HepG2 (cell line): ENCODE results near the gene MYO1B. TPM values are rescaled to one million over a fixed set of nuclear protein-coding genes. Genes with fewer than 3 reads are reported as not detected.

Experiments
- ATAC-seq: fragments of 200-7000 bp; cut with Tn5 transposase; 3 replicates; pipeline ENCODE4 v1.9.1; 2020; ENCODE audit warnings: mild to moderate bottlenecking, moderate library complexity
- BruUV-seq: library from RNA; stranded (reverse); fragments of 400-500 nt; replicated peaks from 2 replicates; lab custom pipeline; 2021; lab: Mats Ljungman, UMichigan
- CTCF ChIA-PET: fragments of 300-600 bp; formaldehyde crosslinking; extraction: SDS; loops from one replicate; lab custom pipeline; 2021; ENCODE audit warnings: low total read pairs, inconsistent platforms, low intra/inter-chr PET ratio; lab: Yijun Ruan, JAX
- POLR2A ChIA-PET: fragments of 350-600 bp; sonication (Branson Sonifier 250); formaldehyde crosslinking; loops from one replicate; lab custom pipeline; 2020; ENCODE audit warnings: antibody characterized with exemption, inconsistent platforms; lab: Yijun Ruan, JAX
- DNase-seq: peaks from one replicate; pipeline ENCODE4 v3.0.0-alpha.2; 2015; ENCODE audit warnings: low spot score
- FAIRE-seq: peaks from 3 replicates; lab custom pipeline; 2011; peaks lifted over from hg19 to GRCh38; lab: Jason Lieb, UNC
- H2AFZ ChIP-seq: one replicate; pipeline ENCODE4 v1.6.1; 2011; ENCODE audit warnings: low read length, inconsistent platforms
- H3K27ac ChIP-seq: fragments of 300-600 bp; 3 replicates; pipeline ENCODE4 v1.8.0; 2011; ENCODE audit warnings: mixed run types, mild to moderate bottlenecking, mixed read lengths, low read length, inconsistent platforms; ENCODE audit not compliant: insufficient read depth; ENCODE audit errors: extremely low read length
- H3K27me3 ChIP-seq, 2 experiments: fragments of 200-600 bp in 1 of 2; 2 replicates in 1 of 2; 3 replicates in 1 of 2; pipeline versions ENCODE4 v1.6.0 to v1.8.0; 2011; ENCODE audit warnings: low read length in 2 of 2, mild to moderate bottlenecking in 2 of 2, moderate library complexity in 2 of 2, inconsistent platforms in 1 of 2; ENCODE audit not compliant: insufficient read depth in 2 of 2, control insufficient read depth in 1 of 2
- H3K36me3 ChIP-seq, 2 experiments: fragments of 200-600 bp in 1 of 2; replicated peaks in 1 of 2; 2 replicates in 1 of 2; 3 replicates in 1 of 2; pipeline versions ENCODE4 v1.5.1 to v1.8.0; 2011; ENCODE audit warnings: low read length in 2 of 2, inconsistent platforms in 1 of 2; ENCODE audit not compliant: insufficient read depth in 2 of 2, control insufficient read depth in 1 of 2
- H3K4me1 ChIP-seq: 2 replicates; pipeline ENCODE4 v1.5.1; 2012; ENCODE audit warnings: low read length, inconsistent platforms; ENCODE audit not compliant: insufficient read depth
- H3K4me2 ChIP-seq: 2 replicates; pipeline ENCODE4 v1.6.0; 2011; ENCODE audit warnings: low read depth, low read length, inconsistent platforms
- H3K4me3 ChIP-seq, 3 experiments: fragments of 200-600 bp in 1 of 3; sonication (generic), shearing (Covaris generic) in 1 of 3; replicated peaks in 1 of 3; 2 replicates each; pipeline ENCODE4 v1.5.1; 2011 to 2016; ENCODE audit warnings: low read length in 3 of 3, inconsistent platforms in 2 of 3, low read depth in 2 of 3, mild to moderate bottlenecking in 2 of 3, control low read depth in 1 of 3, mixed read lengths in 1 of 3; ENCODE audit not compliant: insufficient read depth in 1 of 3
- H3K79me2 ChIP-seq: one replicate; pipeline ENCODE4 v1.6.1; 2011; ENCODE audit warnings: low read length, inconsistent platforms; ENCODE audit not compliant: insufficient read depth
- H3K9ac ChIP-seq: 2 replicates; pipeline ENCODE4 v1.6.0; 2011; ENCODE audit warnings: mild to moderate bottlenecking, low read depth, low read length, inconsistent platforms; ENCODE audit not compliant: insufficient read depth
- H3K9me3 ChIP-seq: 2 replicates; pipeline ENCODE4 v1.5.1; 2012; ENCODE audit warnings: mild to moderate bottlenecking, low read length
- H4K20me1 ChIP-seq: 2 replicates; pipeline ENCODE4 v1.6.0; 2011; ENCODE audit warnings: inconsistent platforms, mild to moderate bottlenecking, low read length, moderate library complexity; ENCODE audit not compliant: insufficient read depth
- DBP ChIP-seq: sonication (generic); formaldehyde crosslinking; IDR thresholded peaks from 2 replicates; pipeline ENCODE4 v1.4.0; 2020; ENCODE audit warnings: missing genetic modification reagents; ENCODE audit errors: not compliant biosample characterization
- FOXC1 ChIP-seq: sonication (generic); formaldehyde crosslinking; IDR thresholded peaks from 2 replicates; pipeline ENCODE4 v1.8.0; 2022; ENCODE audit warnings: mild to moderate bottlenecking, missing genetic modification reagents, borderline replicate concordance
- GLI4 ChIP-seq: sonication (generic); formaldehyde crosslinking; IDR thresholded peaks from 2 replicates; pipeline ENCODE4 v1.5.1; 2020; ENCODE audit warnings: missing genetic modification reagents, mild to moderate bottlenecking, moderate library complexity, borderline replicate concordance
- KDM5A ChIP-seq: fragments of 200-600 bp; sonication (generic); IDR thresholded peaks from 2 replicates; pipeline ENCODE4 v1.7.0; 2018; ENCODE audit warnings: antibody characterized with exemption, mild to moderate bottlenecking, low read length, borderline replicate concordance
- MAF1 ChIP-seq: sonication (generic); formaldehyde crosslinking; IDR thresholded peaks from 2 replicates; pipeline ENCODE4 v1.5.0; 2020; ENCODE audit warnings: missing genetic modification reagents, borderline replicate concordance
- RAD21 ChIP-seq: fragments of 450-650 bp; formaldehyde crosslinking; IDR thresholded peaks from 2 replicates; pipeline ENCODE4 v1.5.0; 2020; ENCODE audit warnings: mild to moderate bottlenecking
- SCMH1 ChIP-seq: sonication (generic); formaldehyde crosslinking; IDR thresholded peaks from 2 replicates; pipeline ENCODE4 v1.9.0; 2021; ENCODE audit warnings: missing genetic modification reagents, mild to moderate bottlenecking, borderline replicate concordance
- SRF ChIP-seq: IDR thresholded peaks from 2 replicates; pipeline ENCODE4 v1.6.1; 2011; ENCODE audit warnings: mild to moderate bottlenecking, low read depth, low read length, moderate library complexity
- ZBTB26 ChIP-seq: IDR thresholded peaks from 2 replicates; pipeline ENCODE4 v1.6.1; 2016; ENCODE audit warnings: missing compliant biosample characterization, missing genetic modification reagents, borderline replicate concordance
- ZMYM4 ChIP-seq: sonication (generic); formaldehyde crosslinking; IDR thresholded peaks from 2 replicates; pipeline ENCODE4 v1.8.1; 2023; ENCODE audit warnings: mild to moderate bottlenecking, missing genetic modification reagents
- ZNF225 ChIP-seq: sonication (generic); formaldehyde crosslinking; IDR thresholded peaks from 2 replicates; pipeline ENCODE4 v1.4.0; 2020; ENCODE audit warnings: mild to moderate bottlenecking, missing genetic modification reagents
- ZNF232 ChIP-seq: sonication (generic); formaldehyde crosslinking; IDR thresholded peaks from 2 replicates; pipeline ENCODE4 v1.4.0; 2020; ENCODE audit warnings: missing genetic modification reagents, borderline replicate concordance
- ZNF362 ChIP-seq: sonication (generic); formaldehyde crosslinking; IDR thresholded peaks from 2 replicates; pipeline ENCODE4 v1.4.0; 2020; ENCODE audit warnings: missing genetic modification reagents, mild to moderate bottlenecking, borderline replicate concordance
- ZNF639 ChIP-seq: conservative IDR thresholded peaks from 2 replicates; pipeline ENCODE4 v1.6.1; 2018; ENCODE audit warnings: missing genetic modification reagents
- ZNF773 ChIP-seq: sonication (generic); formaldehyde crosslinking; IDR thresholded peaks from 2 replicates; pipeline ENCODE4 v1.4.0; 2020; ENCODE audit warnings: missing genetic modification reagents, borderline replicate concordance
- WGBS: methylation state at CpG from one replicate; pipeline ENCODE4 v1.1.6; 2017; ENCODE audit warnings: low lambda C conversion rate; 5-methylcytosine and 5-hydroxymethylcytosine counted together
- in situ Hi-C: cut with HindIII; loops from 2 replicates; pipeline ENCODE4 v1.10.0; 2017; ENCODE audit warnings: low pct_unique_long_range_greater_than_20kb; ENCODE audit not compliant: extremely low pct_ligation_motif_present
- intact Hi-C: fragments of 100-400 bp; cut with micrococcal nuclease; formaldehyde crosslinking; loops from one replicate; pipeline ENCODE4 v1.10.0; 2022; ENCODE audit not compliant: unreplicated experiment
- polyA plus RNA-seq, 8 experiments: library from polyadenylated mRNA; depleted of rRNA in 3 of 8; stranded (reverse) in 7 of 8; unstranded in 1 of 8; fragments of >200 nt; fragmentation: Illumina TruSeq in 4 of 8; extraction: Trizol in 4 of 8; gene quantifications; 2 replicates each; pipeline versions ENCODE4 v1.2.1 to v1.2.3, GENCODE V29; 2011 to 2016; ENCODE audit warnings: low read depth in 4 of 8, missing spikeins in 1 of 8, mixed read lengths in 1 of 8; ENCODE audit not compliant: insufficient read depth in 1 of 8
- total RNA-seq, 5 experiments: library from RNA; depleted of rRNA; stranded (reverse); fragments of >200 nt; fragmentation: Illumina TruSeq; extraction: Trizol; gene quantifications; 2 replicates each; pipeline ENCODE4 v1.2.3, GENCODE V29; 2016; ENCODE audit warnings: low read depth in 1 of 5

Gene MYO1B
- total and polyA plus RNA-seq, 2 of the 13 experiments (the other 11 are each of a cell fraction or from before 2014, with no cell fraction given) = 36.9 to 89.8 TPM

GRCh38 chr2:191405546-191405945, 160.3 kb downstream of the MYO1B start:
- intact Hi-C loops = no loop called here
- no peak for TF ChIP-seq ZNF362
- TF ChIP-seq FOXC1 (CRISPR knock-in tag) = no peak
- no peak for TF ChIP-seq DBP
- no peak for TF ChIP-seq KDM5A
- TF ChIP-seq RAD21 (CRISPR knock-in tag) = no peak
- TF ChIP-seq ZMYM4 (CRISPR knock-in tag) = no peak
- no peak for TF ChIP-seq ZBTB26 (CRISPR knock-in tag)
- TF ChIP-seq ZNF773 (CRISPR knock-in tag) = no peak
- no peak for TF ChIP-seq ZNF639 (CRISPR knock-in tag)
- TF ChIP-seq MAF1 (CRISPR knock-in tag) = no peak
- no peak for TF ChIP-seq ZNF232
- TF ChIP-seq ZNF225 = no peak
- TF ChIP-seq GLI4 (CRISPR knock-in tag) = no peak
- no peak for TF ChIP-seq SRF
- no peak for TF ChIP-seq SCMH1
- no peak overlapping the region for H3K9ac ChIP-seq
- peaks cover 23 to 68% of the 10 kb centered on the region in 2 experiments for H3K36me3 ChIP-seq
- no peak overlapping the region for H3K27ac ChIP-seq
- H3K4me3 ChIP-seq = no peak overlapping the region
- no peak overlapping the region for H3K4me2 ChIP-seq
- H4K20me1 ChIP-seq = no peaks in the 10 kb centered on the region
- POLR2A ChIA-PET = no interaction called here
- 100% methylated on average over 2 of the region's 2 CpGs for WGBS
- H2AFZ ChIP-seq = no peak overlapping the region
- no peak for DNase-seq
- no peaks in the 10 kb centered on the region for H3K9me3 ChIP-seq
- no peaks in the 10 kb centered on the region for H3K79me2 ChIP-seq
- in situ Hi-C loops = no loop called here
- CTCF ChIA-PET = no interaction called here
- no TSS peak for BruUV-seq
- H3K4me1 ChIP-seq = no peaks in the 10 kb centered on the region
- FAIRE-seq = no peak
- H3K27me3 ChIP-seq = no peaks in the 10 kb centered on the region
- no peak for ATAC-seq
